KMS-11 (cell line): ENCODE measurements around the gene RNF138.

Experiments used
- H2AFZ ChIP-seq: fragments of 200-600 bp; sonication (generic); 2 replicates; pipeline ENCODE4 v1.6.1; 2016; ENCODE audit warnings: antibody characterized with exemption, mixed run types, low read depth
- H3K27ac ChIP-seq: fragments of 200-600 bp; sonication (generic); 2 replicates; pipeline ENCODE4 v1.6.1; 2016; ENCODE audit warnings: mild to moderate bottlenecking, mixed run types
- H3K27me3 ChIP-seq: fragments of 200-600 bp; sonication (generic); 2 replicates; pipeline ENCODE4 v1.6.1; 2017; ENCODE audit warnings: mild to moderate bottlenecking, low read depth, mixed run types, moderate library complexity; ENCODE audit not compliant: insufficient read depth
- H3K36me3 ChIP-seq: fragments of 200-600 bp; sonication (generic); 2 replicates; pipeline ENCODE4 v1.6.1; 2017; ENCODE audit warnings: mild to moderate bottlenecking, mixed run types; ENCODE audit not compliant: insufficient read depth
- H3K4me1 ChIP-seq: fragments of 200-600 bp; sonication (generic); 2 replicates; pipeline ENCODE4 v1.6.1; 2016; ENCODE audit warnings: mild to moderate bottlenecking, low read depth, mixed run types; ENCODE audit not compliant: poor library complexity, severe bottlenecking
- H3K4me2 ChIP-seq: fragments of 200-600 bp; sonication (generic); 2 replicates; pipeline ENCODE4 v1.7.0; 2016; ENCODE audit warnings: mild to moderate bottlenecking, mixed run types
- H3K4me3 ChIP-seq: fragments of 200-600 bp; sonication (generic); IDR thresholded peaks from 2 replicates; pipeline ENCODE4 v1.6.1; 2017; ENCODE audit warnings: low read depth, low read length, mixed read lengths; ENCODE audit not compliant: insufficient read depth
- H3K79me2 ChIP-seq: fragments of 200-600 bp; sonication (generic); 2 replicates; pipeline ENCODE4 v1.6.1; 2016; ENCODE audit warnings: low read depth, mixed run types; ENCODE audit not compliant: insufficient read depth
- H3K9ac ChIP-seq: fragments of 200-600 bp; sonication (generic); 2 replicates; pipeline ENCODE4 v1.6.1; 2016; ENCODE audit warnings: mild to moderate bottlenecking, mixed run types
- H4K20me1 ChIP-seq: fragments of 200-600 bp; sonication (generic); 2 replicates; pipeline ENCODE4 v1.6.1; 2016; ENCODE audit warnings: mild to moderate bottlenecking, mixed run types; ENCODE audit not compliant: insufficient read depth
- TF ChIP-seq, protein P1 (sequence below): fragments of 200-600 bp; sonication (generic); conservative IDR thresholded peaks from 2 replicates; pipeline ENCODE4 v1.6.1; 2017; ENCODE audit warnings: low read depth, mild to moderate bottlenecking, antibody characterized with exemption, low read length, moderate library complexity, mixed read lengths

RNF138 gene

DNA sequence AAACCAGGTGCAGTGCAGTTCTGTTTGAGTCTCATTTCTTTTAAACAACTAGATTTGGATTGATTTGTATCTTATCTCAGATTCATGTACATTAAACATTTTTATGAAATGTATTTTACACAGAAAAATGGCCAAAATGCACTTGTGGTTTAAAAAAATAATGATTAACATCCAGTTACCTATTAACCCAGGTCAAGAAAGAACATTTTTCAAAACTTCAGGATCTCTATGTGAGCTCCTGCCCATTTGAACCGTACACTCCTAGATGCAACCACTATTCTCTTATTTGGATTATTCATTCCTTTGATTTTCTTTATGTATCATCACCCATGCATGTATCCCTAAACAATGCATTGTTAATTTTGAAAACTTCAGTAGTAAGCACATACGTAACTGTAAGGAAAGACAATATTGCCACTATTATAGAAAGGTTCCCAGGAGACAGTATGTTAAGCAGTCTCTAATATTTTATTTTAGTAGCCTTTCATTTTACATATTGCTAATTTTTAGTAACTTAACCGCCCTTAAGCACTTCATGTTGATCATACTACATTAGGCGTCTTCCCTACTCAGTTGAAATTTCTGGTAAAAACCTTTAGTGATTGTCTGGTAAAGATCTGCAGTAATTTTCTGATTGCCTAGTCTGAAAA, 22.7 kb downstream of the RNF138 start:
- Histone ChIP-seq H3K36me3 (no peaks in the 10 kb centered on the region), H3K4me2 (no peak overlapping the region), H3K4me3 (no peak overlapping the region)

GRCh38 chr18:32122039-32122438, 30.4 kb downstream of the RNF138 start:
- TF ChIP-seq, protein P1, sequence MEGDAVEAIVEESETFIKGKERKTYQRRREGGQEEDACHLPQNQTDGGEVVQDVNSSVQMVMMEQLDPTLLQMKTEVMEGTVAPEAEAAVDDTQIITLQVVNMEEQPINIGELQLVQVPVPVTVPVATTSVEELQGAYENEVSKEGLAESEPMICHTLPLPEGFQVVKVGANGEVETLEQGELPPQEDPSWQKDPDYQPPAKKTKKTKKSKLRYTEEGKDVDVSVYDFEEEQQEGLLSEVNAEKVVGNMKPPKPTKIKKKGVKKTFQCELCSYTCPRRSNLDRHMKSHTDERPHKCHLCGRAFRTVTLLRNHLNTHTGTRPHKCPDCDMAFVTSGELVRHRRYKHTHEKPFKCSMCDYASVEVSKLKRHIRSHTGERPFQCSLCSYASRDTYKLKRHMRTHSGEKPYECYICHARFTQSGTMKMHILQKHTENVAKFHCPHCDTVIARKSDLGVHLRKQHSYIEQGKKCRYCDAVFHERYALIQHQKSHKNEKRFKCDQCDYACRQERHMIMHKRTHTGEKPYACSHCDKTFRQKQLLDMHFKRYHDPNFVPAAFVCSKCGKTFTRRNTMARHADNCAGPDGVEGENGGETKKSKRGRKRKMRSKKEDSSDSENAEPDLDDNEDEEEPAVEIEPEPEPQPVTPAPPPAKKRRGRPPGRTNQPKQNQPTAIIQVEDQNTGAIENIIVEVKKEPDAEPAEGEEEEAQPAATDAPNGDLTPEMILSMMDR = no peak
- no peaks in the 10 kb centered on the region for H4K20me1 ChIP-seq
- no peak overlapping the region for H3K4me3 ChIP-seq
- H3K27ac ChIP-seq = no peak overlapping the region
- H3K36me3 ChIP-seq = peaks cover 18% of the 10 kb centered on the region; the same call in 1 of the 2 replicates
- H3K79me2 ChIP-seq = peaks cover 13% of the 10 kb centered on the region; the same call in 1 of the 2 replicates
- H3K4me2 ChIP-seq = no peak overlapping the region
- H3K9ac ChIP-seq = no peak overlapping the region
- no peaks in the 10 kb centered on the region for H3K4me1 ChIP-seq
- no peaks in the 10 kb centered on the region for H3K27me3 ChIP-seq
- H2AFZ ChIP-seq = no peak overlapping the region

More for the DNA sequence above, 22.7 kb downstream of the RNF138 start:
- no peaks in the 10 kb centered on the region for H3K27me3 ChIP-seq
- no peak overlapping the region for H3K27ac ChIP-seq
- no peak overlapping the region for H2AFZ ChIP-seq
- H3K4me1 ChIP-seq = no peaks in the 10 kb centered on the region
- H3K9ac ChIP-seq = no peak overlapping the region
- TF ChIP-seq, protein P1 = no peak
- H3K79me2 ChIP-seq = peaks cover 52% of the 10 kb centered on the region
- peaks cover 16% of the 10 kb centered on the region for H4K20me1 ChIP-seq

DNA sequence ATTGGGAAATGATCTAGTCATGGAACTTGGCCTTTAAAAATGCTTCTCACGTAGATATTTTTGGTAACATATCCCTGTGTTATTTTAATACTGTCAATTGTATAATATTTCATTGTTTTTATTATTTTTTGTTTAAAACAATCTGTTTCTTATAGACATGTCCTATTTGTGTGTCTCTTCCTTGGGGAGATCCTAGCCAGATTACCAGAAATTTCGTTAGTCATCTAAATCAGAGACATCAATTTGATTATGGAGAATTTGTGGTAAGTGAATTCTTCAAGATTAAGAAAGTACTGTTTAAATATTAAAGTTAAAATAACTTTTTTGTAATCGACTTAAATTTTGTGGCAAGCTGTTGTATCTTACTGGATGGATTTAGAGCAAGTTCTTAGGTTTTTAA, 34.9 kb downstream of the RNF138 start:
- H4K20me1 ChIP-seq = no peaks in the 10 kb centered on the region
- no peak overlapping the region for H2AFZ ChIP-seq
- H3K4me2 ChIP-seq = no peak overlapping the region
- H3K79me2 ChIP-seq = no peaks in the 10 kb centered on the region
- H3K27ac ChIP-seq = no peak overlapping the region
- H3K27me3 ChIP-seq = no peaks in the 10 kb centered on the region
- no peak overlapping the region for H3K9ac ChIP-seq
- no peaks in the 10 kb centered on the region for H3K4me1 ChIP-seq
- H3K4me3 ChIP-seq = no peak overlapping the region
- TF ChIP-seq, protein P1 = no peak
- H3K36me3 ChIP-seq = peaks cover 22% of the 10 kb centered on the region

DNA sequence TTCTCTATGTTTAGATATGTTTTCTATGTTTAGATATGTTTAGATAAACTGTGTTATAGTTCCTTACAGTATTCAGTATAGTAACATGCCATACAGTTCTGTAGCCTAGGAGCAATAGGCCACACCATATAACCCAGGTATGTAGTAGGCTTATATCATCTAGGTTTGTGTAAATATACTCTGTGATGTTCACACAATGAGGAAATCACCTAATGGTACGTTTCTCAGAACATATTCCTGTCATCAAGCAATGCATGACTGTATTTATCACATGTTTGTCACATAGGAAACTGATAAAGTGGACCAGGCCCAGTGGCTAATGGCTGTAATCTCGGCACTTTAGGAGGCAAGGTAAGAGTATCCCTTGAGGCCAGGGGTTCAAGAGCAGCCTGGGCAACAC, 44.0 kb downstream of the RNF138 start:
- H4K20me1 ChIP-seq = no peaks in the 10 kb centered on the region
- no peaks in the 10 kb centered on the region for H3K79me2 ChIP-seq
- no peaks in the 10 kb centered on the region for H3K27me3 ChIP-seq
- no peak overlapping the region for H3K4me2 ChIP-seq
- no peaks in the 10 kb centered on the region for H3K36me3 ChIP-seq
- no peaks in the 10 kb centered on the region for H3K4me1 ChIP-seq
- H3K4me3 ChIP-seq = no peak overlapping the region
- H3K27ac ChIP-seq = no peak overlapping the region
- H2AFZ ChIP-seq = no peak overlapping the region
- TF ChIP-seq, protein P1 = no peak
- H3K9ac ChIP-seq = no peak overlapping the region
